ENCODE data around the gene CSMD2.

The CSMD2 gene

GRCh38 chr1:33610391-33610790 is 554.6 kb downstream of the CSMD2 start:
- TF ChIP-seq CEBPB (IDR thresholded peaks at IDR 0.05), result no peak
- no peak for TF ChIP-seq FOXM1 (IDR thresholded peaks at IDR 0.05; ENCODE audit: borderline replicate concordance, low read depth)
- TF ChIP-seq RAD21 (IDR thresholded peaks at IDR 0.05; ENCODE audit: low read depth), result no peak
- TF ChIP-seq TAF1 (IDR thresholded peaks at IDR 0.05; ENCODE audit: low read depth), result no peak
- TF ChIP-seq REST (IDR thresholded peaks at IDR 0.05; ENCODE audit: low read depth), result no peak
- TF ChIP-seq EGR1 (IDR thresholded peaks at IDR 0.05), result no peak
- TF ChIP-seq TCF12 (IDR thresholded peaks at IDR 0.05; ENCODE audit: low read depth), result no peak
- no peak for TF ChIP-seq USF1 (IDR thresholded peaks at IDR 0.05)
- TF ChIP-seq TEAD4 (IDR thresholded peaks at IDR 0.05), result no peak
- no peak for TF ChIP-seq ZBTB7A (IDR thresholded peaks at IDR 0.05; ENCODE audit: low read depth)
- no peak for TF ChIP-seq NFIC (IDR thresholded peaks at IDR 0.05)
- TF ChIP-seq YY1 (IDR thresholded peaks at IDR 0.05; ENCODE audit: low read depth), result no peak
- TF ChIP-seq CREB1 (IDR thresholded peaks at IDR 0.05; ENCODE audit: low read depth), result no peak

- TF ChIP-seq NFIC (IDR thresholded peaks at IDR 0.05) (no peak), FOXM1 (IDR thresholded peaks at IDR 0.05; ENCODE audit: borderline replicate concordance, low read depth) (no peak), USF1 (IDR thresholded peaks at IDR 0.05) (no peak), TAF1 (IDR thresholded peaks at IDR 0.05; ENCODE audit: low read depth) (no peak), TEAD4 (IDR thresholded peaks at IDR 0.05) (no peak), TCF12 (IDR thresholded peaks at IDR 0.05; ENCODE audit: low read depth) (no peak), EGR1 (IDR thresholded peaks at IDR 0.05) (no peak), ZBTB7A (IDR thresholded peaks at IDR 0.05; ENCODE audit: low read depth) (no peak), EP300 (IDR thresholded peaks at IDR 0.05; ENCODE audit: borderline replicate concordance) (no peak)
Measured at GRCh38 chr1:33609739-33610138, 555.3 kb downstream of the CSMD2 start.

GRCh38 chr1:33608825-33609400 is 556.1 kb downstream of the CSMD2 start:
- TF ChIP-seq TAF1 (IDR thresholded peaks at IDR 0.05; ENCODE audit: low read depth) (no peak), USF1 (IDR thresholded peaks at IDR 0.05) (no peak), TEAD4 (IDR thresholded peaks at IDR 0.05) (no peak), REST (IDR thresholded peaks at IDR 0.05; ENCODE audit: low read depth) (no peak), CREB1 (IDR thresholded peaks at IDR 0.05; ENCODE audit: low read depth) (no peak), CEBPB (IDR thresholded peaks at IDR 0.05) (no peak), RAD21 (IDR thresholded peaks at IDR 0.05; ENCODE audit: low read depth) (no peak), EGR1 (IDR thresholded peaks at IDR 0.05) (no peak), TCF12 (IDR thresholded peaks at IDR 0.05; ENCODE audit: low read depth) (no peak), YY1 (IDR thresholded peaks at IDR 0.05; ENCODE audit: low read depth) (no peak), EP300 (IDR thresholded peaks at IDR 0.05; ENCODE audit: borderline replicate concordance) (no peak)

GRCh38 chr1:33607444-33608005 is 557.5 kb downstream of the CSMD2 start:
- TF ChIP-seq CREB1 (IDR thresholded peaks at IDR 0.05; ENCODE audit: low read depth), result no peak
- no peak for TF ChIP-seq ZBTB7A (IDR thresholded peaks at IDR 0.05; ENCODE audit: low read depth)
- no peak for TF ChIP-seq REST (IDR thresholded peaks at IDR 0.05; ENCODE audit: low read depth)
- TF ChIP-seq USF1 (IDR thresholded peaks at IDR 0.05), result no peak
- no peak for TF ChIP-seq EGR1 (IDR thresholded peaks at IDR 0.05)
- no peak for TF ChIP-seq YY1 (IDR thresholded peaks at IDR 0.05; ENCODE audit: low read depth)
- TF ChIP-seq MAX (IDR thresholded peaks at IDR 0.05), result no peak
- TF ChIP-seq TAF1 (IDR thresholded peaks at IDR 0.05; ENCODE audit: low read depth), result no peak
- TF ChIP-seq FOXM1 (IDR thresholded peaks at IDR 0.05; ENCODE audit: borderline replicate concordance, low read depth), result no peak
- no peak for TF ChIP-seq CEBPB (IDR thresholded peaks at IDR 0.05)
- TF ChIP-seq EP300 (IDR thresholded peaks at IDR 0.05; ENCODE audit: borderline replicate concordance), result no peak
